ENCODE data around the gene MFSD1.

DNA sequence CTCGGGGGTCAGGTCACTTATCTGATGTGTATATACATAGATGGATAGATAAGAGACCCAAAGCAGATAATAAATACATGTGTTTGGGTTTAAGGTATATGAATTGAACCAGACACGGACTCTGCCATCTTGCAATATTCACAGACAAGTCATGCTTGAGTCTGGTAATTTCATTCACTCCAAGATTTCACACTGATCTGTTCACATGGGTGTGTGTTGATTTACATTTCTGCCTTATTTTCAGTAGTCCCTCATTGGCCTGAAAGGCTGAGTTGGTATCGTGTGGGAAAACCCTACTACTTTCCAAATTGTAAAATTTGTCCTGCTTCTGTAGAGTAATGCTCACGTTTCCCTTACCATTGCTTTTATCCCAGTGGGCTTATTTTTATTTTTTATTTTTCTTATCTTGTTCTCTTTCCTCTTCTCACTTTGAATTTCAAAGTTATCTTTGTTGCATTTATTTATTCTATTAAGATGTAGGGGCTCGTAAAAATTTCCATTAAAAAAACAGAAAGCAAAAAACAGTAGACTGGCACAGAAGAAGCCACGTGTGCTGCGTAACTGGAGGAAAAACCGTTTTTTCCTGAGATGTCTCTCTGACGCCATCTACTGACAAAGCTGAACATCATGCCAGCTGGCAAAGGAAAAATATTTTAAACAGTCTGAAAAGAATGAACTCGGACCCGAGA, 10.8 kb upstream of the MFSD1 start:
- no peak for TF ChIP-seq ZNF274 (IDR thresholded peaks at IDR 0.05; ENCODE audit: low read depth, low read length)
- no peak for TF ChIP-seq SUZ12 (IDR thresholded peaks at IDR 0.05; ENCODE audit: extremely low read depth, insufficient read depth, insufficient read length)

Data from NT2/D1 (cell line).